ENCODE results near the gene RASAL2.

The RASAL2 gene

GRCh38 chr1:178506669-178507068, 412.8 kb downstream of the RASAL2 start:
- no peak for ATAC-seq
- DNase-seq (ENCODE audit: low spot score in 2 of 2) = no peak
- Mint-ChIP-seq H3K36me3 (no peaks in the 10 kb centered on the region), H3K9me3 (no peaks in the 10 kb centered on the region), H3K4me1 (peaks cover 2% of the 10 kb centered on the region), H3K4me3 (no peak overlapping the region), H3K27ac (no peak overlapping the region)

- Mint-ChIP-seq H3K27ac (no peak overlapping the region), H3K4me3 (no peak overlapping the region), H3K9me3 (no peaks in the 10 kb centered on the region), H3K36me3 (no peaks in the 10 kb centered on the region), H3K4me1 (no peaks in the 10 kb centered on the region)
- ATAC-seq (no peak), DNase-seq (ENCODE audit: low spot score in 2 of 2) (no peak)
These were observed 415.6 kb downstream of the RASAL2 start for GRCh38 chr1:178509414-178510007.

- no peak overlapping the region for H3K4me3 Mint-ChIP-seq
- H3K9me3 Mint-ChIP-seq = no peaks in the 10 kb centered on the region
These were observed 416.3 kb downstream of the RASAL2 start for GRCh38 chr1:178510155-178510554.

GRCh38 chr1:178512566-178513277, 418.8 kb downstream of the RASAL2 start, which contains the start of gene TEX35:
Gene TEX35, plus strand, starts transcription at chr1:178513109. Its CDS starts 80 bp downstream, at chr1:178513189.
- no peak within 1 kb of the TSS for H3K27ac Mint-ChIP-seq
- no peaks in the 10 kb centered on the region for H3K4me1 Mint-ChIP-seq
- H3K4me3 Mint-ChIP-seq = no peak within 1 kb of the TSS
- no peaks in the 10 kb centered on the region for H3K36me3 Mint-ChIP-seq
- no peak for DNase-seq (ENCODE audit: low spot score in 2 of 2)
- ATAC-seq = no peak
- H3K9me3 Mint-ChIP-seq = no peaks in the 10 kb centered on the region

More at GRCh38 chr1:178510155-178510554, 416.3 kb downstream of the RASAL2 start:
- no peak for ATAC-seq
- no peak overlapping the region for H3K27ac Mint-ChIP-seq
- no peaks in the 10 kb centered on the region for H3K4me1 Mint-ChIP-seq
- no peaks in the 10 kb centered on the region for H3K36me3 Mint-ChIP-seq
- no peak for DNase-seq (ENCODE audit: low spot score in 2 of 2)

GRCh38 chr1:178513278-178513983, 419.5 kb downstream of the RASAL2 start:
- no peaks in the 10 kb centered on the region for H3K4me1 Mint-ChIP-seq
- H3K9me3 Mint-ChIP-seq = no peaks in the 10 kb centered on the region
- H3K36me3 Mint-ChIP-seq = no peaks in the 10 kb centered on the region
- DNase-seq (ENCODE audit: low spot score in 2 of 2) = no peak
- no peak overlapping the region for H3K27ac Mint-ChIP-seq
- H3K4me3 Mint-ChIP-seq = no peak overlapping the region
- no peak for ATAC-seq

GRCh38 chr1:178516110-178516509, 422.2 kb downstream of the RASAL2 start:
- Mint-ChIP-seq H3K36me3 (no peaks in the 10 kb centered on the region), H3K4me3 (no peak overlapping the region), H3K27ac (no peak overlapping the region), H3K4me1 (no peaks in the 10 kb centered on the region), H3K9me3 (no peaks in the 10 kb centered on the region)
- DNase-seq (ENCODE audit: low spot score in 2 of 2) = no peak
- ATAC-seq = no peak

GRCh38 chr1:178518894-178519293, 425.0 kb downstream of the RASAL2 start:
- Mint-ChIP-seq H3K4me1 (no peaks in the 10 kb centered on the region), H3K36me3 (no peaks in the 10 kb centered on the region), H3K9me3 (no peaks in the 10 kb centered on the region), H3K27ac (no peak overlapping the region), H3K4me3 (no peak overlapping the region)
- DNase-seq (ENCODE audit: low spot score in 2 of 2) (no peak), ATAC-seq (no peak)

GRCh38 chr1:178520803-178521202, 426.9 kb downstream of the RASAL2 start:
- no peaks in the 10 kb centered on the region for H3K36me3 Mint-ChIP-seq
- ATAC-seq = peak; percentile 49
- no peak overlapping the region for H3K27ac Mint-ChIP-seq
- DNase-seq (ENCODE audit: low spot score in 2 of 2) = no peak
- no peak overlapping the region for H3K4me3 Mint-ChIP-seq
- H3K4me1 Mint-ChIP-seq = no peaks in the 10 kb centered on the region
- H3K9me3 Mint-ChIP-seq = no peaks in the 10 kb centered on the region

- DNase-seq (ENCODE audit: low spot score in 2 of 2) (no peak), ATAC-seq (peak; percentile 46)
- Mint-ChIP-seq H3K4me1 (no peaks in the 10 kb centered on the region), H3K4me3 (no peak overlapping the region), H3K27ac (no peak overlapping the region), H3K36me3 (no peaks in the 10 kb centered on the region), H3K9me3 (no peaks in the 10 kb centered on the region)
These were observed 427.3 kb downstream of the RASAL2 start for GRCh38 chr1:178521241-178521640.

GRCh38 chr1:178527117-178527516, 433.2 kb downstream of the RASAL2 start:
- no peak overlapping the region for H3K27ac Mint-ChIP-seq
- H3K4me3 Mint-ChIP-seq = no peak overlapping the region
- no peaks in the 10 kb centered on the region for H3K9me3 Mint-ChIP-seq
- no peak for ATAC-seq
- H3K4me1 Mint-ChIP-seq = no peaks in the 10 kb centered on the region
- no peaks in the 10 kb centered on the region for H3K36me3 Mint-ChIP-seq
- DNase-seq (ENCODE audit: low spot score in 2 of 2) = no peak

GRCh38 chr1:178528228-178528952, 434.5 kb downstream of the RASAL2 start:
- Mint-ChIP-seq H3K27ac (no peak overlapping the region), H3K36me3 (no peaks in the 10 kb centered on the region), H3K4me3 (no peak overlapping the region), H3K4me1 (no peaks in the 10 kb centered on the region), H3K9me3 (no peaks in the 10 kb centered on the region)
- no peak for DNase-seq (ENCODE audit: low spot score in 2 of 2)
- ATAC-seq = no peak

- Mint-ChIP-seq H3K9me3 (no peaks in the 10 kb centered on the region), H3K4me3 (no peak overlapping the region), H3K4me1 (no peaks in the 10 kb centered on the region), H3K36me3 (no peaks in the 10 kb centered on the region), H3K27ac (no peak overlapping the region)
- ATAC-seq (no peak), DNase-seq (ENCODE audit: low spot score in 2 of 2) (no peak)
These were observed 435.0 kb downstream of the RASAL2 start for GRCh38 chr1:178528953-178529335.

- DNase-seq (ENCODE audit: low spot score in 2 of 2) = no peak
- Mint-ChIP-seq H3K36me3 (no peaks in the 10 kb centered on the region), H3K4me1 (no peaks in the 10 kb centered on the region), H3K9me3 (no peaks in the 10 kb centered on the region), H3K27ac (no peak overlapping the region), H3K4me3 (no peak overlapping the region)
- no peak for ATAC-seq
These were observed 435.6 kb downstream of the RASAL2 start for GRCh38 chr1:178529364-178530036.

GRCh38 chr1:178530037-178530402, 436.1 kb downstream of the RASAL2 start:
- DNase-seq (ENCODE audit: low spot score in 2 of 2) (no peak), ATAC-seq (no peak)
- no peaks in the 10 kb centered on the region for H3K4me1 Mint-ChIP-seq
- no peaks in the 10 kb centered on the region for H3K9me3 Mint-ChIP-seq
- H3K4me3 Mint-ChIP-seq = no peak overlapping the region
- no peaks in the 10 kb centered on the region for H3K36me3 Mint-ChIP-seq
- H3K27ac Mint-ChIP-seq = no peak overlapping the region

- no peak overlapping the region for H3K4me3 Mint-ChIP-seq
- H3K36me3 Mint-ChIP-seq = no peaks in the 10 kb centered on the region
- H3K4me1 Mint-ChIP-seq = no peaks in the 10 kb centered on the region
- H3K9me3 Mint-ChIP-seq = no peaks in the 10 kb centered on the region
- no peak overlapping the region for H3K27ac Mint-ChIP-seq
- no peak for DNase-seq (ENCODE audit: low spot score in 2 of 2)
- no peak for ATAC-seq
These were observed 436.6 kb downstream of the RASAL2 start for GRCh38 chr1:178530502-178530901.

Data from stimulated activated effector memory CD8-positive, alpha-beta T cell treated with anti-CD3 and anti-CD28 coated beads, Interleukin-12 subunit alpha, Interleukin-12 subunit beta, amount 100 ng/mL, for 72 hours (primary cell).